HL-60/S4 treated with phorbol 12-myristate 13-acetate at 8.2 ng/mL for 4 days and 3 days (cell line): Measurements from ENCODE around the gene ARGLU1.

Experiments
- in situ Hi-C: fragments of 300-500 bp; cut with MboI; formaldehyde crosslinking; loops from 2 replicates; pipeline ENCODE4 v1.15.0; 2022; ENCODE audit warnings: low sequenced_read_pairs

The ARGLU1 gene

DNA sequence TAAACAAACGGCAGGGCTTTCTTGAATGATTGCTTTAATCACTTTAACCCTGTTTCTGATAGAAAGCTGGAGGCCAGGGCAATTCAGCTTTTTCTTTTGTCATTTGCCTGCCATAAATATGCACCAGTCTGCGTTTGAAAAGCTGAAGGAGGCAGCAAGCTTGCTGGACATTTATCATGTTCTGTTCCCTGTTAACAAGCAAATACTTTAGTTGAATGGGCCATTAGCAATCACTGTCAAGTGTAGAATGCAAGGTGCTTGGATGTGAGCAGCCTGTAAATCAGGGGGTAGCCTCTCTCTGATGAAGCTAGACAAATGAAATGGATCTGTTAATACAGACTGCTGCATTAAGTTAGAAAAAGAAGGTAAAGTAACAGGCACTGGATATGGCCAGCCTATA, 40.1 kb downstream of the ARGLU1 start:
- in situ Hi-C loops: loop anchor here (25.0 kb wide), 1 partner anchor 441 kb away; no protein-coding TSS in a partner anchor

DNA sequence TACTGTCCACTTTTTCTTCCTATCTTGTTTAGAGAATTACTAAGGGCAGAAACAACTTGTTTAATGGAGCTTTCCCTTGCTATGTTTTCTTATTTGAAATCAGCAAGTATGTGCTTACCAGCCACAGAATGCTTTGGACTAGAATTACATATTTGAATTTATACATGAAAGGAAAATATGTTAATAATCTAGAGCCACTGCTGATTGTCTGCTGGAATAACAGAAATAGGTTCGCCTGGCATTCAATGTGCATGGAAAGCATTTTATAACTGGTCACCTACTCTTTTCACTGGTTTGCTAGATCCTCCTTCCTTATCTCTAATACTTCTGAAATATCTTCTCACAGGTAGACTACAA, 40.5 kb downstream of the ARGLU1 start:
- in situ Hi-C loops: loop anchor here (25.0 kb wide), 1 partner anchor 440 kb away; no protein-coding TSS in a partner anchor

DNA sequence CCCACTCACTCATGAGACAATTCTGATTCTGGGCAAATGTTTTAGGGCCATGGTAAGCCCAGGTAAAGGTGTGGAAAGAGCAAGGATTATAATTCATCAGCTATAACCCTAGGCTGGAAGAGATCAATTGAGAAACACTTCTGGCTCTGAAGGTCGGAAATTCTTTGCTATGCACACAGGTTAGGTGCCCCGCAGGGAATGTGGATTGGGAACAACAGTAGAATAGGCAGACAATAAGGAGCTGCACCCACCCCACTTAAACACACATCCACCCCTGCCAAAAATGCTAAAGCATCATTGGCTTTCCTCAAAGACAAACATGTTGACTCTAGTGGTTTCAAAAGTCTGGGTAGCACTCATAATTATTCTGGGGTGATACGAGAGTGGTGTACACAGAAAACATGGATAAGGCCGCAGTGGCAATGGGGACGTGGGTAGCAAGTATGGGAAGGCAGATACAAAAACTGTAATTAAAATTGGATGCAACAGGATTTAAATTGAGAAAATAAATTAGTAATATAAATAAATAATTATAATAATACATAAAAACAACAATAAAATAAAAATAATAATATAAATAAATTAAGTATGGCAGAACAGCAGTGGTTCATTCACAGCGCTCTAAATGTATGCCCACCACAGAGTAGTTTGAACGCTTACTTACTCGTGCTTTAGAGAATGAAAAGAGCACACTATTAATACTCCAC, 41.0 kb downstream of the ARGLU1 start:
- in situ Hi-C loops: loop anchor here (25.0 kb wide), 1 partner anchor 440 kb away; no protein-coding TSS in a partner anchor

DNA sequence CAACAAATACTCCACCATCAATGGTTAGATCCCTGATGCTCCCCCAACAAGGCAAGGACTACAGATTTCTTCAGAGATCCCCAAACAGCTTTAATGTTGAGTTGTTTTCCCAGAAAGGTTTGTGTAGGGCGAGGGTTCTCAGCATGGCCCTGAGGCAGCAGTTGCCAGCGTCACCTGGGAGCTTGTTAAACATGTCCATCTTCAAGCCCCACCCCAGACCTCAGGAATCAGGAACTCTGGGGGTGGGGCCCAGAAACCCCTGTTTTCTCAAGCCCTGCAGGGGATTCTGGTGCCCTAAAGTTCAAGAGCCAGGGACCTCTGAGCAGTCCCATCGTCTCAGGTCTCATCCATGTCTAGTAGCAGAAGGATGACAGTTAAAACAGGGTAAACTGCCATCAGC, 42.1 kb downstream of the ARGLU1 start:
- in situ Hi-C loops: loop anchor here (25.0 kb wide), 1 partner anchor 439 kb away; no protein-coding TSS in a partner anchor

DNA sequence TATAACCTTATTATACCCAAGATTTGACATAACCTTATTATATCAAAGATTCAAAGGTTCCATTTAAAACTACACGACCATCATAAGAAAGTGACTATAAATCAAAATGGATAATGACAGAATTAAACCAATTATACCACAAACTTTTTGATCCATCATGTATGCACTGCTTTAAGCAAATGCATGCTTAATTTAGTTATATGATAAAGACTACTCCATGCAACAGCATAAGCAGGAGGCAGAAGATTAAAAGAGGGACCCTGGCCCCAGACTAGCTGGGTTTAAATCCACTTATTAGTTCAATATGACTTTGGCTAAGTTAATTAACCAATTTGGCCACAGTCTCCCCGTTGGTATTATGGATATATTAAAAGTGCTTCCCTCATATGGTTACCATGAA, 43.8 kb downstream of the ARGLU1 start:
- in situ Hi-C loops: no loop called here

DNA sequence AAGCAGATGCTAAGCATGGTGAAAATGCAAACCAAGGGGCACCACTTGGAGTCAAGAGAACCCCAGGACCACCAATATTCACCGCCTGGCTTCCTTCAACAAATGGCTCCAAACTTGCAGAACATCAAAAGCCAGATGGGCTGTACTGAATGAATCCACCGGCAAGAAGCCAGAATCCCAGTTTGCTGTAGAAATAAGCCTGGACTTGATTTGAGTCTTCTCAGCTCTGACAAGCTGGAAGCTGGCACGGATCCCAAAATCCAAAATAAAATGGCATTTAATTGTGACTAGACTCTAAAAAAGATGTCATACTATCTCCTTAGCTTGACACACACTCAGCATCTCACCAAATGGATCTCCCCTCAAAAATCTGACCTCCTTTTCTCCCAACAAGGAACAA, 44.4 kb downstream of the ARGLU1 start:
- in situ Hi-C loops: no loop called here

DNA sequence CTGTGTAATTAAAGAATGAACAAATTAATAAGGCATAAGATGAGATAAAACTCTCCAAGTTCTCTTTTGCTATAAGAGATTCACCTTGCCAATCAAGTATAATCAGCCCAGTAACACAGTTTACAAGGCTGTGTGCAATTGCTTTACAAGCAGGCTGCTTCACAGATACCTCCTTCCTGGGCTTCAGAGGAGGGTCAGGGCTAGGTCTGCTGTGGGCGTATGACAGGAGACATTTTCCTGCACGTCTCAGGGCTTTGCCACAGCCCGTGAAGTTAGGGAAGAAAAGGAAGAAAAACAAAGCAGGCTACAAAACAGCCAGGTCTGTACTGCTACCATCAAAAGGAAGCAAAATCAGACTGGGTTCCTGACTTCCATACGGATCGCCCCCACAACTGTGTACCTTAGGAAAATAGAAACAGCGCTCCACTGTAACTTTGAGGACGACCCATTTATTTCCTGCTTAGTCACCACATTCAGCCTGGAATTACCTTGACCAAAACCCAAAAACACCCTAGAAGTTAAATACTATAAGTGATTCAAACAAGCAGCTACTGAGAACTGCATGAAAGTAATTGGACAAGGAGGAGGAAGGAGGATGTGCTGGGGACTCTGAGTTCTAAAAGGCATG, 44.9 kb downstream of the ARGLU1 start:
- in situ Hi-C loops: no loop called here

DNA sequence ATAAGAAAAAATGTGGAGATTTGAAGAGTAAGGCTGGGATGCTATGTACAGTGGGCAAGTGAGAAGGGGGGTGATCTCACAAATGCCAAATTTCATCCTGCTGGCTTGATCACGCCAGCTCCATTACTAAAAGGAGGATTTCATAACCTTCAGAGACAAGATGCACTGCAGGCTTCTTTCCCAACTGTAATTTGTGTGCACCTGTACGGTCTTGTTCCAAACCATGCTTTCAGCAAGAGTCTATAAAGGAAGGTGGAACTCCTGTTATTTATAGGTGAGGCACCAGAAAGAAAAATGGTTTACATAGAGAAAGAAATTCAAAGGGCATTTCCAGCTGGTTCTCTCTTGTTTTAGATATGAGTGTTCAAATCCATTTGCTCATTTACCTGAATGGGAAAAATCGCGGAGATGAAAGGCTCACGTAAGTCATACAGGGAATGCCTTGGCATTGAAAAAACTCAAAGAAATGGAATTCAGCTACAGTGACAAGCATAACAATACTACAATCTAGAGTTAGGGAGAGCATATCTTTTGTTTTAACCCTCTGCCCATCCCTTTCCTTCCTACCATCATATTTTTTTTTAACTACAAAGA, 45.7 kb downstream of the ARGLU1 start:
- in situ Hi-C loops: no loop called here

DNA sequence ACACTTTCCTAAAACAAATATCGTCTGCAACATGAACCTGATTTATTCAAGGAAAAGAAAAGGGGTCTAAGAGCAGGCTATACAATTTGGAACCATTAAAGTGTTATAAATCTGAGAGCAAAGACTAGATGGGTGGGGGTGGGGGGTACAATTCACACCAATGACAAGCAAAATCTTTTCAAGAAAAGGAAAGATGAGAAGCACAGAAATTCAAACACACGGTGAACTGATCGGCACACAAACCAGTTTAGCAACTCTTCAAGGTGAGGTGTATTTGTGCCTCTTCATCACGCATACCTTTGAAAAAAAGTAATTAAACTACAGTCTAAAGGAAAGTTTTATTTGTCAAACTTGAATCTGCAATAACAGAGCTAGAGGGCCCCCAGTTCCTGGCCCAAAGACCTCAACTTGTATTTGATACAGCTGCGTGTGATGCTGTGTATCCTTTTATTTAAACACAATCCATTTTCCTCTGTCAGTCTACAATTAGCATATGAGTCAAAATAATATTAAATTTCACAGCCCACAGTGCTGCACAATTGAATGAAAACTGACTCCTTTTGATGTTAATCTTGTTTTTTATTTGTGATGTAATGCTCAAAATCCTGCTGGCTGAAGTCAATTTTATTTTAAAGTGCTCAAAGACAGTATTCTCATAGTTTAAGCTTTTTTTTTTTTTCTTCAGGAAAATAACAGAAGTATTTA, 46.7 kb downstream of the ARGLU1 start:
- in situ Hi-C loops: no loop called here

DNA sequence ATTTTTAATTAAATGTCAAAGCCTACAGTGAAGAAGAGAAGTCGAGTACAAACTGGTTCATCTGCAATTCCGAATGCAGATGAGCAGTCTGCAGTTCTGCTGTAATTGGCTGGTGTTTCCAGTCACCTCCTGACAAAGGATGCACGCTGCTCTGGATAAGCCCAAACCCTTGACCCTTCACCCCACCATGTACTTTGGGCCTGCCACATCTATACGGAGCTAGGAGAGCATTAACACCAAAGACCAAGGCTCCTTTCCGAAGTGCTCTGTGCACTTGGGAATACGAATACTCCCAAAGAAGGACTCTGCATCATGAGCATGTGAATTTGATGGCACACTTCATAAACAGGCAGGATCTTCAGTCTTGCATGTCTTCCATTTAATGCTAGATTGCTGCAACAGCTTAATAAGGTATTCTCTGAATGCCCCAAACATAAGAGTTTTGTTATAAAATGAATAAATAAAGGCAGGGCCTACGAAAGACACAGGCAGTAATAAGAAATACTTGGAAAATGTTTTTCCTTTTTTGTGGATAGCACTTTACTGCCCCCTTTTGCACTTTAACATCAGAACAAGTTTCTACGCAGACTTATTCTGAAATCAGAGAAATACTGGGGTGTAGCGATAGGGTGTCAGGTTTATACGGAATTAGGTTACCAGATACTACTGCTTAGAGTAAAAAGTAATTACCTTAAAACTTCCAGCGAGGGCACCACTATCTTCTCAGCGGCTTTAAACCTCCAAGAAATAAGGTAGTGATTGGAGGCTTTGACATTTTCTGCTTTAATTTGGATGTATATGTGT, 47.5 kb downstream of the ARGLU1 start:
- in situ Hi-C loops: no loop called here

DNA sequence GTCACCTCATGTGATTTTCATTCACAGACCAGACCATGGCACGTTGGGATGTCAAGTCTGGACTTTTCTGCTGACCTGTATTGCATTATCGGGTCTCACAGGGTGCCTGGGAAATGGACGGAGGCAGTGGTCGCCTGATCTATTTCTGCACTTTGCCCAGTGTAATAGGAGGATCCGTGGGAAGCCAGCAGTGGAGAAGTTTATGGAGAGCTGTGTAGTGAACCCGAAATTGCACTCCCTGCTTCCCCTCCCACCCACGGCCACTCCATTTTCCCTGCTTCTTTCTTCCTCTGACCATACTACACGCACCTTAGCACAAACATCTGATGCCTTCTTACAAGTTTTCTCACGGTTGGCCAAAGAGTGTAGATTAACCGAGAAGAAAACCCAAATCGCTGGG, 49.4 kb downstream of the ARGLU1 start:
- in situ Hi-C loops: no loop called here

DNA sequence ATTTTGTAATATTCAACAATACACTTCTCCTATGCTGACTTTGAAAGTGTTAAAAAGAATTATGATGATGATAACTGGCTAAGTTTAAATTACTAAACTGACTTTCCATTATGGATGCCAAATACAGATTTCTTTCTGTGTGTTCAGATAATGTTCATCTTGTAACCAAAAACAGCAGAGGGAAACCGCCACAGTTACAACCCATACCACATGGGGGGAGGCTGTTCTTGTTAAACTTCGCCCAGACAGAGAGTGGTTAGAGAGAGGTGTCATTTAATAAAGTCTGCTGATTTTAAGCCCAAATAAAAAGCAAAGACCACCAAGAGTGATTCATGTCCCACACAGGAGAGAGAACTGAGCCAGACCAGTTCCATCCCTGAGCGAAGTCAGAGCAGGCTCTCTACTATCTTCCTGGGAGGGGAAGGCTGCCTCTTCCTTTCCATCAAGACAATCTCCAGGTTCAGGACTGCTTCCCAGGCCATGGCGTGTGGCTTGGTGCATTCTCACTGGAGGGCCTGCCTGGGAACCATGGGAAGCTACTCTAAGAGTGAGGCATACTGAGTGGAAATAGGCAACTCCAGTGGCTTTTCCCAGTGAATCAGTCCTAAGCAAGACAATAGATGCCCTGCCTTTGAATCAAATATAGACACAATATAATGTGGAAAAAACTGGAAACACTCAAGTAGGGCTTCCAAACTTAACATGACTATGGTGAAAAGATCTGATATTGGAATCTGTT, 50.7 kb downstream of the ARGLU1 start:
- in situ Hi-C loops: no loop called here

DNA sequence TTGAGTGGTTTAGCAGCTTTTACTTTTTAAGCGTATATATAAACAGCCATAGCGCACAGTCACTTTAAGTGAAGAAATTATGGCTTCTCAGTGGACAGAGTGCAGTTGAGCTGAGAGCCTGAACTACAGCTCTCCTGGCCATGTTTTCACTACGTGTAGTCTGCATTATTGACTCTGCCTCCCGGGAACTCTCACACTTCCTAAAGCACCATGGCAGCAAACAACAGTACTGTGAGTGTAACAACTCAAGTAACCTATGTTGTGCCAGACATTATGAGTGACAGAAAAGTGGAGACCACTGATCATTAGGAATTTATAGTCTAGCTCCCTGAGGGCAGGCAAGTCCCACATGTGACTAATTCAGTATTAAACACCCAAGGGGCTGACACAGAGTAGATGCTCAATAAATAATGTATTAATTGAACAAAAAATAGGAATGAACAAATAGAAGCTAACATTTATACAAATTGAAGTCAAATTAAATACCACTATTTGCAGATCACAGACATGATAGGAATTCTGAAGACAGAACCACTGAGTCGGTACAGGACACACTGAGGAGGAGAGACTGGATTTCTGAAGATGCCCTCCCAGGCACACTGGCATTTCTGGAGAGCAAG, 52.2 kb downstream of the ARGLU1 start:
- in situ Hi-C loops: no loop called here

DNA sequence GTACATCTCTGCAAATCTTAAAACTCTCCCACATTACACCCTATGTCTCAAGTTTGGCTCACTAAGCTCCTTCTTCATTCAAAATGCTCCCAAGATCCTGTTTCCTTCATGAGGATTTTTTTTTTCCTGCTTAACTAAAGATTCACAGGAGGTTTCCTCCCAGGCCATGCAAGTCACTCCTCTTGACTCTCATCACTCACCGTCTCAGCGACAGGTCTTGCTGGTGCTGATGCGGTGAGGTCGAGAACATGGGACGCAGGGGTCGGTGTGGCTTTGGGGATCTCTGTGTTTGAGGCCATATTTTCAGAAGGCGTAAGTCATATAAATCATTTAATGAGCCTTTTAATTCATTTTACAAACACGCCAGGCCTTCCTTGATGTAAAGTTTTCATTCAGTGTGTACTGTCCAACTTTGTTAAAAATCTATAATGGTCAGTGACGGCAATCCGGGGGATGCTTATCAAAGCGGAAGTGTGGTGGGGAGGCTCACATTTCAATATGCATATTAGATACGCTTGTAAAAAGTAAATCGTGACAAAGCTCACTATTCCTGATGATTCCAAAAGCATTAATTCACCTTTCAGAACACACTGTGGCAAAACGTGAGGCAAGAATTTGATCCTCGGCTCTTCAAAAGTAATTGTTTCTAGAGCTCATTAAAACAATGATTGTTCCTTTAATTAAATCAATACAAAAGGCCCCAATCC, 52.9 kb downstream of the ARGLU1 start:
- in situ Hi-C loops: no loop called here

DNA sequence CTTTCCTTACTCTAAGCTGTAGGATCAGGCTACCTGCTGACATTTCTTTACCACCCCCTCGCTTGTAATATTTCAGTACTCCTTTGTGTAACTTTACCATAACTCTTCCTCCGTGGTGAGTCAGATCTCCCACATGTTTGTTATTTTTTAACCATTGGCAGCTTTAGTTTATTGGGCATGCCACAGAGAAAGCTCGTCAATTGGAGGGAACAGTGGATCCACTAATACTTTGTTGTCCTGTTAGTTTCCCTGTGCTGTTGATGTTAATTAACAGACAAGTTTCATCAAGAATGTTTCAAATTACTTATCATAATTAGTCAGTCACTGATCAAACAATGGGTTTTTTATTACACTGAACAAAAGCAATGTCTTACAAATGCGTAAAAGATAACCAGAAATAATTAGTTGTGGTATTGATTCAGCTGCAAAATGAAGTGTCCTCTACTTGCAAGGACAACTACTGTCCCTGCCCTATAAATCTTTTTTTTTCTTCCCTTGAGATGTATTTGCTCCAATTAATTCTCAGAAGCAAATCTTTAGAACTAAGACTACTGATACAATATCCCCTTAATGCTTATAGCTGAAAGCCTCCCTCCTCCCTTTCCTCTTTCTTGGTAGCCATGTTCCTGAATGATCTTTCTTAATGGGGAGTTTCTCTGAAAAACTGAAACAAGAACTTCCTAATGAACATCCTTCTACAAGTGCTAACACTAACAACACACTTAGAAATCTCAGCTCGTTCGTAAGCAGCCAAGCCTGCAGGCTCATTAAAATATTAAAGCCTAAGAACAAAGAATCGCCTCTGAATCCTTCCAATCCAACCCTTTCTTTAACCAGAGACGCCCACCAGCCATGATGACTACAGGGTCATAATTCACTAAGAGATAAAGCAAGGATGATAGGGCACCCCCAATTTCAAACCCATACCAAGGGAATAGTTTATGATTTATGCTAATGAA, 54.6 kb downstream of the ARGLU1 start:
- in situ Hi-C loops: no loop called here

DNA sequence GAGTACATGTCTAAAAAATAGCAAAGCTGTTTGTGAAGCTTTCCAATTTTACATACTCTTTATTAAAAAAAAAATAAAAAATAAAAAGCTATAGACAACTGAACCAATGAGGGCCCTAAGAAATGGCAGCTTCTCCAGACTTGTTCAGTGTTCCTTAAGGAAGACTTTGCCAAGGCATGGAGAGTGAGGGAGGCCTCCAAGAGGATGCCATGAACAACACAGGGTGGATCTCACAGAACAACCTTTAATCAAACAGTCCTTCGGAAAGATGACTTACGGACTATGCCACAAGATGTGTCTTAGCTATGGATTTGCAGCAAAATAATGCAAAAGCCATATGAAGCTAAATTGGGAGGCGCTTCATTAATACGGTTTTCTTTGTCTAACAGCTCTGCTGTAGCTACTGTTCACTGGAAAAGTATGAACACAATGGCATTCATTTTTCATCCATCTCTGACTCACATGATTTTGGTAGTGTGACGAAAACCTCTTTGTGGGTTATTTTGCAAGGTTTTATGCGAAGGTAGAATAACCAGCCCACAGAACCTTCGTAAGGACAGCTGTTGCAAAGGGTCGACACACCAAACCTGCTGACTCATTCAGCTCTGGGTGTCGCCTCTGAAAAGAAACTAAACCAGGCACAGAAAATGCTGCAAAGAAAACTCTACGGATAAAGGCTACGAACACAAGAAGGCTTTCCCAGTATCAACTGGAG, 60.2 kb downstream of the ARGLU1 start:
- in situ Hi-C loops: no loop called here

DNA sequence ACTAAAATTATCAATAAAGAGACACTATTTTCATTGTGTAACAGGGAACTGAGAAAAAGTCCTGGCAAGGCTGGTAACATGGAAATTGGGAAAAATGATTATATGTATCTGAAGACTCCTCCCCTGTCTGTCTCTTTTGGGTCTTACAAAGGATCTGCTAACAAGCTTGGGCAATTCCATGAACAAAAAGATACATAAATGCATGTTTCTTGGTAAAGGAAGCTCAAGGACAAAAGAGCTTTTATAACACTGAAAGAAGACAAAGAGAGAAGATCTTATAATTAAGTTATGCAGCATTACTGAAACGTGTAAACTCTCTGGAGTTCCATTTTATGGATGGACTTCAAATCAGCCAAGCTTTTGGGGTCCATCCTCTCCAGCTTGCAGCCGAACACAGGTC, 61.7 kb downstream of the ARGLU1 start:
- in situ Hi-C loops: no loop called here
